ENCODE data around the gene BHLHE41.

Gene BHLHE41

GRCh38 chr12:26077915-26078702 lies 46.7 kb downstream of the BHLHE41 start:
- no peak for DNase-seq

All from suppressor macrophage (primary cell).